ENCODE measurements around the gene ECSCR. TPM values are rescaled to one million over a fixed set of nuclear protein-coding genes. Genes with fewer than 3 reads are reported as not detected.

The ECSCR gene
- total RNA-seq, 4 donors from 2014 or later = 7.9 to 42.9 (median 31.4) TPM

GRCh38 chr5:139422307-139422893 is 40.1 kb downstream of the ECSCR start:
- peaks cover 0 to 84% (median 55%) of the 10 kb centered on the region in 4 donors for H3K36me3 ChIP-seq
- WGBS = 34% methylated on average over 5 of the region's 5 CpGs
- intact Hi-C loops (cut with DNase I) = loop anchor here (1.0 to 5.0 kb wide), 2 partner anchors 95 to 140 kb away; partner anchors contain the start of gene UBE2D2

GRCh38 chr5:139419226-139420192 is 43.0 kb downstream of the ECSCR start:
- H3K4me1 ChIP-seq = peaks cover 53 to 62% (median 57%) of the 10 kb centered on the region in 4 donors
- intact Hi-C loops (cut with DNase I) = loop anchor here (5.0 kb wide), 1 partner anchor 143 kb away; the partner anchor contains the start of gene UBE2D2
- no peak overlapping the region for H3K4me3 ChIP-seq
- H3K9me3 ChIP-seq = no peaks in the 10 kb centered on the region
- peaks cover 0 to 55% (median 33%) of the 10 kb centered on the region in 4 donors for H3K36me3 ChIP-seq
- WGBS = 69% methylated on average over 9 of the region's 9 CpGs
- DNase-seq (ENCODE audit: extremely low spot score) = no peak
- no peaks in the 10 kb centered on the region for H3K27me3 ChIP-seq
- H3K27ac ChIP-seq (replicated peaks in 1 of 4) = peak overlapping the region; percentile 72 to 84 (median 80)
- TF ChIP-seq CTCF (IDR thresholded peaks at IDR 0.05) (no peak), POLR2AphosphoS5 (IDR thresholded peaks at IDR 0.05) (no peak), EP300 (IDR thresholded peaks at IDR 0.05) (no peak), POLR2A (IDR thresholded peaks at IDR 0.05; ENCODE audit: low read depth) (no peak)

More at GRCh38 chr5:139422307-139422893, 40.1 kb downstream of the ECSCR start:
- H3K9me3 ChIP-seq = no peaks in the 10 kb centered on the region
- no peak for DNase-seq (ENCODE audit: extremely low spot score)
- H3K4me1 ChIP-seq = peaks cover 24 to 33% (median 29%) of the 10 kb centered on the region in 4 donors
- TF ChIP-seq POLR2AphosphoS5 (IDR thresholded peaks at IDR 0.05) (no peak), EP300 (IDR thresholded peaks at IDR 0.05) (no peak), POLR2A (IDR thresholded peaks at IDR 0.05; ENCODE audit: low read depth) (no peak), CTCF (IDR thresholded peaks at IDR 0.05) (peak; percentile 73 to 91 (median 82))
- H3K27me3 ChIP-seq = no peaks in the 10 kb centered on the region
- no peak overlapping the region for H3K4me3 ChIP-seq
- no peak overlapping the region for H3K27ac ChIP-seq (replicated peaks in 1 of 4)

- peaks cover 60 to 70% (median 64%) of the 10 kb centered on the region in 4 donors for H3K4me1 ChIP-seq
- WGBS = 72% methylated on average over 1 of the region's 1 CpG
- intact Hi-C loops (cut with DNase I) = no loop called here
- peaks cover 0 to 48% (median 28%) of the 10 kb centered on the region in 4 donors for H3K36me3 ChIP-seq
- H3K27ac ChIP-seq (replicated peaks in 1 of 4) = peak overlapping the region; percentile 72 to 84 (median 80)
- H3K27me3 ChIP-seq = no peaks in the 10 kb centered on the region
- TF ChIP-seq POLR2A (IDR thresholded peaks at IDR 0.05; ENCODE audit: low read depth) (no peak), POLR2AphosphoS5 (IDR thresholded peaks at IDR 0.05) (no peak)
- no peak overlapping the region for H3K4me3 ChIP-seq
- DNase-seq (ENCODE audit: extremely low spot score) = no peak
- no peaks in the 10 kb centered on the region for H3K9me3 ChIP-seq
Measured at GRCh38 chr5:139418793-139419192, 43.8 kb downstream of the ECSCR start.

DNA sequence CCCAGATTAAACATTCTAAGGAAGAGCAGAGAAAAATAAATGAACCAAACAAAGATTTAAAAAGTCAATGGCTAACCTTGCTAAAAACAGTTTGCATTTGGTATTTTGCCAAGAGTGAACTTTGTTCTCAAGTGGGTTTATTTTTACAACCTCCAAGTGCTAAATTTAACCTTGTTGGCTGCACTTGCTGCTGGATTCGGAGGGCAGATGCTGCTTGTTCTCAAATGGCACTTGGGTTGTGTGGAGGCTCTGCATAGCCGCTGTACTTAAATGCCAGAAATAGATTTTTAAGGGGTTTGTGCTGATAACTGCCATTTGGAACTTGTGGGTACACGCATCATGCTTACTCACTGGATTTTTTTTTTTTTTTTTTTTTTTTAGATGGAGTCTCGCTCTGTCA is 45.3 kb downstream of the ECSCR start:
- Histone ChIP-seq H3K36me3 (peaks cover 0 to 39% (median 31%) of the 10 kb centered on the region in 4 donors), H3K27me3 (no peaks in the 10 kb centered on the region), H3K27ac (replicated peaks in 1 of 4) (peak overlapping the region; percentile 72 to 84 (median 80)), H3K4me3 (no peak overlapping the region), H3K4me1 (peaks cover 63 to 70% (median 69%) of the 10 kb centered on the region in 4 donors), H3K9me3 (no peaks in the 10 kb centered on the region)
- intact Hi-C loops (cut with DNase I) = no loop called here
- TF ChIP-seq POLR2AphosphoS5 (IDR thresholded peaks at IDR 0.05) = peak; percentile 60 to 78
- no peak for TF ChIP-seq EP300 (IDR thresholded peaks at IDR 0.05)
- no peak for DNase-seq (ENCODE audit: extremely low spot score)
- 27% methylated on average over 4 of the region's 4 CpGs for WGBS

- TF ChIP-seq POLR2A (IDR thresholded peaks at IDR 0.05; ENCODE audit: low read depth) (no peak), POLR2AphosphoS5 (IDR thresholded peaks at IDR 0.05) (no peak), EP300 (IDR thresholded peaks at IDR 0.05) (no peak), CTCF (IDR thresholded peaks at IDR 0.05) (no peak)
- DNase-seq (ENCODE audit: extremely low spot score) = no peak
- Histone ChIP-seq H3K4me3 (no peak overlapping the region), H3K4me1 (peaks cover 63 to 70% (median 69%) of the 10 kb centered on the region in 4 donors), H3K36me3 (peaks cover 0 to 42% (median 30%) of the 10 kb centered on the region in 4 donors), H3K27ac (replicated peaks in 1 of 4) (peak overlapping the region; percentile 72 to 84 (median 80)), H3K9me3 (no peaks in the 10 kb centered on the region), H3K27me3 (no peaks in the 10 kb centered on the region)
- 68% methylated on average over 9 of the region's 9 CpGs for WGBS
- intact Hi-C loops (cut with DNase I) = no loop called here
Measured at GRCh38 chr5:139416651-139417050, 45.9 kb downstream of the ECSCR start.
